Measurements from ENCODE around the gene DCAF4.

Gene DCAF4

DNA sequence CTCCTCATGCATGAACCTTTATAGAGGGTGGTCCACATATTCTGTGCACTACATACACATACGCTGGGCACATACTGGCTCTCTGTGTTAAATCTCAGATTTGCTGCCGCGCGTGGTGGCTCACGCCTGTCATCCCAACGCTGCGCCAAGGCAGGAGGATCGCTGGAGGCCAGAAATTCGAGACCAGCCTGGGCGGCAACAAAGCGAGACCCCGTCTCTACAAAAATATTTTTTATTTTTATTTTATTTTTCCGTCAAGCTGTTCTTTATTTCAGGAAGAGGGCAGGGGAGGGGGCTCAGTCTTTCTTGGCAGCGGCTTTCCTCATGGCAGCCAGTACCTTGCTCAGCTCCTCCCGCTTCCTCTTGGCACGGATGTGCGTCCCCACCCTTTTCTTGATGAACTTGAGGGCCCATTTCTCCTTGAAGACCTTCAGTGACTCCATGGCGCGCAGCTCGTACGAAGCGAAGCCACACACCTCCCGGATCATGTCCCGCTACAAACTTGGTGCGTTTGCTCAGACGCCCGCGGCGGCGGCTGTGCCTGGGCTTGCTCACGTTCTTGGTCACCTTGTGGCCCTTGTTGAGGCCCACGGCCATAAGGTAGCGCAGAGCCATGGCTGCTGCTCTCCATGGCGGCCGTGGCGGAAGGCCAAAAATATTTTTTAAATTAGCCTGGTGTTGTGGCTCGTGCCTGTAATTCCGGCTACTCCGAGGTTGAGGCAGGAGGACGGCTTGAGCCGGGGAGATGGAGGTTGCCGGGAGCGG lies 3.2 kb downstream of the DCAF4 start:
- H3K27ac ChIP-seq, result no peak overlapping the region
- TF ChIP-seq, protein P1, sequence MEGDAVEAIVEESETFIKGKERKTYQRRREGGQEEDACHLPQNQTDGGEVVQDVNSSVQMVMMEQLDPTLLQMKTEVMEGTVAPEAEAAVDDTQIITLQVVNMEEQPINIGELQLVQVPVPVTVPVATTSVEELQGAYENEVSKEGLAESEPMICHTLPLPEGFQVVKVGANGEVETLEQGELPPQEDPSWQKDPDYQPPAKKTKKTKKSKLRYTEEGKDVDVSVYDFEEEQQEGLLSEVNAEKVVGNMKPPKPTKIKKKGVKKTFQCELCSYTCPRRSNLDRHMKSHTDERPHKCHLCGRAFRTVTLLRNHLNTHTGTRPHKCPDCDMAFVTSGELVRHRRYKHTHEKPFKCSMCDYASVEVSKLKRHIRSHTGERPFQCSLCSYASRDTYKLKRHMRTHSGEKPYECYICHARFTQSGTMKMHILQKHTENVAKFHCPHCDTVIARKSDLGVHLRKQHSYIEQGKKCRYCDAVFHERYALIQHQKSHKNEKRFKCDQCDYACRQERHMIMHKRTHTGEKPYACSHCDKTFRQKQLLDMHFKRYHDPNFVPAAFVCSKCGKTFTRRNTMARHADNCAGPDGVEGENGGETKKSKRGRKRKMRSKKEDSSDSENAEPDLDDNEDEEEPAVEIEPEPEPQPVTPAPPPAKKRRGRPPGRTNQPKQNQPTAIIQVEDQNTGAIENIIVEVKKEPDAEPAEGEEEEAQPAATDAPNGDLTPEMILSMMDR (conservative IDR thresholded peaks at IDR 0.05), result no peak
- no peak for TF ChIP-seq ZFX (IDR thresholded peaks at IDR 0.05)

DNA sequence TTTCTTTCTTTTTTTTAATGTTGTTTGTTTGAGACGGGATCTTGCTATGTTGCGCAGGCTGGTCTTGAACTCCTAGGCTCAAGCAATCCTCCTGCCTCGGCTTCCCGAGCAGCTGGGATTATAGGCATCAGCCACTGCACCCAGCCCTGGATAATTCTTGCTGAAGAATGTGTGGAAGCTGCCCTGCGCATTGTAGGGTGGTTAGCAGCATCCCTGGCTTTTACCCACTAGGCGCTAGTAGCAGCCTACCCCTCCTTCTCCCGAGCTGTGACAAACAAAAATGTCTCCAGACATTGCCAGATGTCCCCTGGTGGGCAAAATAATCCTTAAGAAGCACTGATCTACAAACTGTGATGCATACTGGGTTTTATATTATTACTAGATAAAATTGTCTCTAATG lies 6.6 kb downstream of the DCAF4 start:
- H3K27ac ChIP-seq, result no peak overlapping the region
- TF ChIP-seq ZFX (IDR thresholded peaks at IDR 0.05), result no peak
- TF ChIP-seq, protein P1 (conservative IDR thresholded peaks at IDR 0.05), result no peak

DNA sequence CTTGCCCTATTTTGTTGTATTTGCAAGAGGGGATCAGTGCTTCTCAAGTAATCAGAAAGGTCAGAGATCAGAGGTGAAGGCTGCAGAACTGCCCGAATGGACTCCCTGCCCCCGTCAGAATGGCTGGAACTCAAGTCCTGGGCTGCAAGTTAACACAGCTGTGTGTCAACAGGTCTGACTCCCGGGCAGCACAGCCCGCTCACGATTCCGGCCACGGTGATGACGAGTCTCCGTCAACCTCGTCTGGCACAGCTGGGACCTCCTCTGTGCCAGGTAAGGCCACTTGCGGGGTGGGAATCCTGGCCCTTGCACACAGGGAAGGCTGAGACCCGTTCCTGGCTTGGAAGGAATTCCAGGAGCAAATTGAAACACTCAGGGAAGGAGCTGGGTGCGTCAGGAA lies 13.4 kb downstream of the DCAF4 start:
- H3K27ac ChIP-seq, result no peak overlapping the region
- TF ChIP-seq, protein P1 (conservative IDR thresholded peaks at IDR 0.05), result no peak
- TF ChIP-seq ZFX (IDR thresholded peaks at IDR 0.05), result no peak

DNA sequence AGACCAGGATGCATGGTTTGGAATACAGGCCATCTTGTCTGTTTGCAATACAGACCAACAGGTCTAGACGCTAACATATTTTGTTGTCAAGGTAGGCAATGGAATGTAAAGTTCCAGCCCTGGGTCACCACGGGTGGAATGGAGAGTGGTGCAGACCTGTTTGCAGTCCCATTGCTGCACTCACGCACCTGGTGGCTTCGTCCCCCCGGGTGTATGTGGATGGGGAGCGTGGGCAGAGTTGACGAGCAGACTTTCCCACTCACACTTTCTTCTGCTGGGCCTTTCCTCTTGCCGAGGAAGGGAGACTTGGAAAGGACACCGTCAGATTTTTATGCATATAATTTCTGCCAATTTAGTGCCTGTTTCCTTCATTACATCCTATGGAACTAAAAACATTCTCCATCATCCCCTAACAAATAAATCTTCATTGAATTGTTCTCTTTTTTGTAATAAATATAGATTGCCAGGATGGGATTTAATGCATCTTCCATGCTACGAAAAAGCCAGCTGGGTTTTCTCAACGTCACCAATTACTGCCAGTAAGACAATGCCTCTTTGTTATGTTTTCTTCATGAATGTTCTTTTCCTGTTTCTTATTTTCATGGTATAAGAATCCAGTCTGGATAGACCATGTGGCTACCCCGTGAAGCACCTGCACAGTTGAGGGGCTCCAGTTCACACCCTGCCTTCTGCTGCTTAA lies 15.2 kb downstream of the DCAF4 start:
- no peak overlapping the region for H3K27ac ChIP-seq
- TF ChIP-seq ZFX (IDR thresholded peaks at IDR 0.05), result no peak
- TF ChIP-seq, protein P1 (conservative IDR thresholded peaks at IDR 0.05), result no peak

DNA sequence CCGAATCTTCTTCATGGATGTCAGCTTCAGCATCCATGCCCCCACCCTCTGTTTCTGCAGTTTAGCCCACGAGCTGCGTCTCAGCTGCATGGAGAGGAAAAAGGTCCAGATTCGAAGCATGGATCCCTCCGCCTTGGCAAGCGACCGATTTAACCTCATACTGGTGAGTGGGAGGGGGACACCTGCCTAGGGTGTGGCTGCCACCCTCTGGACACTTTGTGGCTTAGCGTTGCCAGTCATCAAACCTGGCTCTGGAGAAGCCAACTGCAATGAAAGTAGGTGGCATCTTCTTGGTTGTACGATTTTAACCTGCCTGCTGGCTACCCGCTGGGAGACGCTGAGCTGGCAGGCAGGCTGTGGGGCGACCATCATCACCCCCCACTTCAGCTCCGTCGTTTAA lies 16.7 kb downstream of the DCAF4 start:
- no peak overlapping the region for H3K27ac ChIP-seq
- TF ChIP-seq, protein P1 (conservative IDR thresholded peaks at IDR 0.05), result no peak
- no peak for TF ChIP-seq ZFX (IDR thresholded peaks at IDR 0.05)

DNA sequence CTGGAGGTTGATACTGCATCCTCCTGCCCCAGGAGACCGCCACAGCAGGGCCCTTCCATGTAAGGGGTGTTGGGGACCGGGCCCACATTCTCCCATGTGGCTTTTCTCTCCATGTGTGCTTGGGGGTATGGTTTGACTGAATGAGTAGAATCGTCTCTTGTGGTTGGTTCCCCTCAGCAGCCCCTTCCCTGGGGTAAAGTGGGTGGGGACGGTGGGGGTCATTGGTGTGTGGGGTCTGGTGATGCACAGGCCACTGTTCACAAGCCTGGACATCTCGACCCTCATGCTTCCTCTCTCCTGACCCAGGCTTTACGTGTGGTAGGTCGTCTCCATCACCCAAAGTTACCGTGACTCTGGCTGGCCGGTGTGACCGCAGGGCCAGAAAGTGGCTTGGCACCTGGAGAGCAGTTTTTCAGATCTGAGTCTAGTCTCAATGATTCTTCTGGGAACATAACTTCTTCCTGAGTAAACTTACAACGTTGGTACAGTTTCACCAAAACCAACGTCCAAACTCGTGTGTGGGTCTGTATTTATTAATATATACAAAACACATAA lies 17.7 kb downstream of the DCAF4 start:
- no peak overlapping the region for H3K27ac ChIP-seq
- TF ChIP-seq ZFX (IDR thresholded peaks at IDR 0.05), result no peak
- TF ChIP-seq, protein P1 (conservative IDR thresholded peaks at IDR 0.05), result no peak
